DMS114 treated with DMSO at 0.1 percent for 48 hours (cell line): ENCODE results near the gene RPS6KA3.
A peak's percentile ranks its signal among the peaks of the same experiment; 100 is the strongest.
"Not testable (repeated sequence)": the region's sequence is repeated elsewhere in the genome, so short reads cannot be mapped to it uniquely, and the experiment has no call there.

ENCODE experiments used
- DNase-seq: peaks from one replicate; lab custom pipeline; 2025; ENCODE audit not compliant: unreplicated experiment; lab: John Stamatoyannopoulos, UW

RPS6KA3 gene

DNA sequence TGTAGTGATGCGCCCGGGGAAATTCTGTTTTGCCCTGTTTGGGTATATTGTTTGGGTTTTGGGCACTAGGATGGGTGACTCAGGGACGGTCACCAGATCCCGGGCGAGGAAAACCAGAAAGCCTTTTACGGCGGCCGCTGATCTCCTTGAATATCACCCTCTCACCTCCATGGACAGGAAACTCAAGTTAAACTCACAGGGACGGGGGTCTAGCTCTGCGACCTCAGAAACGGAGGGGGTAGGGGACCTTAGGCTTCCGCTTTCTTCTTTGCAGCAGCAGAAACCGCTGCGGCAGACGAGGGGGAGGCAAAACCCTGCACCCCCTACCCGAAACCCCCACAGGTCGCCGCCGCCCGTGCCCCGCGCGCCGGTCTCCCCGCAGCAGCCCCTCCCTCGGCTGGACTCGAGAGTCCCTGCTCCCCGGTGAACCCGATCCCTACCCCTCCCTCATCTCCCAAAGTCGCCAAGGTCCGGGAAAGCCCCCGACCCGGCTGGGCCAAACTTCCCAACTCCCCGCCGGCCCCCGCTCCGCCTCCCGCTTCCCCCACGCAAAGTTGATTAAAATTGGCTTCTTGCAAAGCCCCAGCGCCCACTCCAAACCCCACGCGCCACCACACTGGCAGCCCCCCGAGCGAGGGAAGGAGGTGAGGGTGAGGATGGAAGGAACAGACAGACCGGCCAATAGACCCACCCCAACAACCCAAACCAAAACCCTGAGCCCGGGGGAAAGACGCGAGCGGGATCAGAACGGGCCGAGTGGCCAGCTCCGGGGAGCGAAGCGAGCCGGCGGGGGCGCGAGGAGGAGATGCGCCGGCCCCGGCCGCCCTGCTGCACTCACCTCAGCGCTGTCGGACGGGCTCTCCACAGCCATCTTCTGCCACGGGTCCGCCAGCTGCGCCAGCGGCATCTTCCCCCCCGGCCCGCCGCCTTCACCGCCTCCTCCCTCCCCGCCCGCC lies 705 bp downstream of the RPS6KA3 start:
- no peak for DNase-seq

DNA sequence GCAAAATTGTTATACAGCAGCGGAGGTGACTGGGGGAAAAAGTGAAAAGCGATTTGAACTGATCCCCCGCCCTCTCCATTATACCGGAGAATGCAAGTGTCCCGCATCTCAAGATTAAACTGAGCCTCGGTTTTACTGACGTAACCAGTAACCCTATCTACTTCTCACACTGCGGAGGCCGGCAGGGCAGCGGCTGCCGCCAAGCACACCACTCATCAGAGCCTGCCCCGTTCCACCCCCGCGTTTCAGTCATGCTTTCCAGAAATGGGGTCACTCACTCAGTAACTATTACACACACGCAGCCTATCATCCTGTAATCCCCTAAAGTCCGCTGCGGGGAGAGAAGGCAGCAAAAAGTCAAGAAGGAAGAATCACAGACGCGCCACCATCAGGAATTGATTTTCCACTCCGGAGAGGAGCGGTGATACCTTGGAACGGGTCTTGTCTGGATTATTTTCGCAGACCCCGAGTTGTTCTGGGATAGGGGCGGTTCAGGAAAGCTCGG lies 1.4 kb downstream of the RPS6KA3 start:
- peak; percentile 16 for DNase-seq

DNA sequence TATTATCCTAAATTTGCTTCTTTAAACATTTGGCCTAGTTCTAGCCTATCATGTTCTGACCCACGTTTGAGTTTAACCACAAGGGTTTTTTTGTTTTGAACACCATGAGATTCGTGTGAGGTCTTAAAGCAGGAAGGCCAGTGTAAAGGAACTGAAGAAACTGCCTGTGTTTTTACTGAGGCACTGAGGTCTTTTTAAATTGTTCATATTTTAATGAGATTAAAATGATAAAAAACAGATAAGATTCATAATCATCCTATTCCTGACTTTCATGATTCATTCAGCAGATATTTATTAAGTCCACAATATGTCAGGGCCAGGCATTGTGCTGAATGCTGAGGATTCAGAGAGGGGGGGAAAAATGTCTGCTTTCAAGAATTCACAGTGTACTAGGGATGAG lies 3.2 kb downstream of the RPS6KA3 start:
- no peak for DNase-seq

- DNase-seq, result no peak
Measured at GRCh38 chrX:20260885-20261284, 5.8 kb downstream of the RPS6KA3 start.

DNA sequence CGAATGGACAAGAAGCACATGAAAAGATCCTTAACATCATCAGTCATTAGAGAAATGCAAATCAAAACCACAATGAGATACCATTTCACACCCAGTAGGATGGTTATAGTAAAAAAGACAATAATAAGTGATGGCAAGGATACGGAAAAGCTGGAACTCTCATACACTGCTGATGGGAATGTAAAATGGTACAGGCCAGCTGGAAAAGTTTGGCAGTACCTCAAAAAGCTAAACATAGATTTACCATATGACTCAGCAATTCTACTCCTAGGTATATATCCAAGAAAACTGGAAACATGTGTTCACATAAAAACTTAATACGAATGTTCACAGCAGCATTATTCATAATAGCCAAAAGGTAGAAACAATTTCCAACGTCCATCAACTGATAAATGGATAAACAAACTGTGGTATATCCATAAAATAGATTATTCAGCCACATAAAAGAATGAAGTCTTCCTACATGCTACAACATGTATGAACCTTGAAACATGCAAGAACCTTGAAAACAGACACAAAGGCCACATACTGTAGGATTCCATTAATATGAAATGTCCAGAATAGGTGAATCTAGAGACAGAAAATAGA lies 11.9 kb downstream of the RPS6KA3 start:
- no peak for DNase-seq

- DNase-seq, result no peak
Measured at GRCh38 chrX:20253232-20253543, 13.5 kb downstream of the RPS6KA3 start.

- DNase-seq, result no peak
Measured at GRCh38 chrX:20252381-20253231, 14.1 kb downstream of the RPS6KA3 start.

- no peak for DNase-seq
Measured at GRCh38 chrX:20251691-20252090, 15.0 kb downstream of the RPS6KA3 start.

DNA sequence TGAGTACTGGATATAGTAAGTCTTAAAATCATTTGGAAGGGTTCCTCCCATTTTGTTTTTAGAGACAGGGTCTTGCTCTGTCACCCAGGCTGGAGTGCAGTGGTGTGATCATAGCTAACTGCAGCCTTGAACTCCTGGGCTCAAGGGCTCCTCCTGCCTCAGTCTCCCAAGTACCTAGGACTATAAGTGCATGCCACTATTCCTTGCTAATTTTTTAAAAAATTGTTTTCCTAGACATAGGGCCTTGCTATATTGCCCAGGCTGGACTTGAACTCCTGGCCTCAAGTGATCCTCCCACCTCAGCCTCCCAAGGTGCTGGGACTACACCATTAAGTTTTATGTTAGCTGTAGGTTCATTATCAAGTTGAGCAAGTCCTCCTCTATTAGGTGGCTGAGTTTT lies 16.6 kb downstream of the RPS6KA3 start:
- not testable (repeated sequence) for DNase-seq

GRCh38 chrX:20248592-20249192 lies 18.0 kb downstream of the RPS6KA3 start:
- DNase-seq, result no peak

- DNase-seq, result no peak
Measured at GRCh38 chrX:20244931-20245330, 21.8 kb downstream of the RPS6KA3 start.

GRCh38 chrX:20240201-20240600 lies 26.5 kb downstream of the RPS6KA3 start:
- no peak for DNase-seq

DNA sequence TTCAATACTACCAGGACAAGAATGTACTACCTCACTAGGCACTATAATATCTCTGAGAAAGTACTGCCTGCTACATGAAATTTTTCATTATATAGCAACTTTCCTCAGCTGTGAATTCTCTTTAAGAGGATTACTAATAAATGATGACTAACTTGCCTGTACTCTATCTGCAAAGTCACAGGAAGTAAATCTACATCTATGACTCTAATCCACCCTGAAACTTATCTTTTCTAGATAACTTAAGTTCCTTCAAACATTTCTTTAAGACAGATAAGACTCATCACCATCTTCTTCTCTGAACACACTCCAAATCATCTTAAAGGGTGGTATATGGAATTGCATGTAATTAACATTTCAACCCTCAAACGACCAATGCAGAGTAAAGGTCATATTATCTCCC lies 28.8 kb downstream of the RPS6KA3 start:
- DNase-seq, result no peak

- no peak for DNase-seq
Measured at GRCh38 chrX:20235755-20236154, 31.0 kb downstream of the RPS6KA3 start.

GRCh38 chrX:20233336-20233735 lies 33.4 kb downstream of the RPS6KA3 start:
- no peak for DNase-seq

DNA sequence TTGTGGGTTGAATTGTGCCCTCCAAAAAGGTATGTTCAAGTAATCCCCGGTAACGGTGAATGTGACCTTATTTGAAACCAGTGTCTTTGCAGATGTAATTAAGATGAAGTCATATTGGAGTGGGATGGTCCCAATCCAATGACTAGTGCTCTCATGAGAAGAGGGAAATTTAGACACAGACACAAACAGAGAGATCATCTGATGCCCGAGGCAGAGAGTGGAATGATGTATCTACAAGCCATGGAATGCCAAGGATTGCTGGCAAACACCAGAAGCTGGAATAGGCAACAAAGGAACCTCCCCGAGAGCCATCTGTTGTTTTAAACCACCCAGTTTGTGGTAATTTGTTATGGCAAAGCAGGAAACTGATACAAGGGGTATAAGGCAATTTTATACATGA lies 35.1 kb downstream of the RPS6KA3 start:
- DNase-seq, result no peak

DNA sequence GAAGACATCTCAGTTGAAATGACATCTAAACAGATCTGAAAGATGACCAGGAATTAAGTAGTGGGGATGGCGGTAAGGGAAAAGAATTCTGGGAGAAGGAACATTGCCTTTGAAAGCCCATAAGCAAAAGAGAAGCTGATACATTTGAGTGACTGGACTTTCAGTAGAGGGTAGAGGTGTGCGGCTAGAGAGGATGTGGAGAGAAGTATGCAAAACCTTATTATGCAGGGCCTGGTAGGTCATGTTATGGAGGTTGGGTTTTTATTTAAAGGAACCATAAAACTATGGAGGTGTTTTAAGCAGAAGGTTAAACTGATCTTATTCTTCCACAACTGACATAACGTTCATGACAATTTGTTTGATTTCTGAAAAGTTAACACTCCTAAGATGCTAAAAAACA lies 36.3 kb downstream of the RPS6KA3 start:
- DNase-seq, result no peak

DNA sequence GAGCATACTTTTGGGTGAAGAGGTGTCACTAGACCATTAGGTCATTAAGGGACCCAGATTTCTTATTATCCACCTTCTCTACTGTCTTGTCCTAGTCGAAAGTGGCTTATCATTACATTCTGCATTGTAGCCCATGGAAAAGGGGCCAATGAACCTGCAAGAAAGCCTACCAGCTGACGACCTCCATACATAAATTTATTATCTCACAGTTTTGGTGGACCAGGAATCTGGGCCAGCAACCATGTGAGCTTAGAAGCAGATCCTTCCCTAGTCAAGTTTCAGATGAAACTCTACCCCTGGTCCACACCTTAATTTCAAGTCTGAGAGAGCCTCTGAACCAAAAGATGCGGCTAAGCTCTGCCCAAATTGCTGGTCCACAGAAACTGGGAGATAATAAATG lies 37.6 kb downstream of the RPS6KA3 start:
- no peak for DNase-seq

DNA sequence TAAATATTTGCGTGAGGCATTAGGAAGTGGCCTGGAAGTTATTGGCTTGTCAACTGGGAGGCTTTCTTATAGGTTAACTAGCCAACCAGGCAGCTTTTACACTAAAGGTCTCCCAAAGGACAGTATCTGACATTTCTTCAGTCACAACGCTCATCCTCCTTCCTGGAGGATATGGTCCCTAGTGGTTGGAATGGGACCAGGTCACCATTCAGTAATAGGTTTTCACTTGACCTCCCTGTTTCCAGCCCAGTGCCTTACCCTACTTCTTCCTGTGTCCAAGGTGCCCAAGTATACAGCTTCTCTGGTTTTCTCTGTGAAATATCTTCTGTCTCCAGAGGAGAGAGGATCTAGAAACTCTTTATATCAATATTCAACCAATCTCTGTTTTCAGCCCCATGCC lies 38.5 kb downstream of the RPS6KA3 start:
- DNase-seq, result no peak

- no peak for DNase-seq
Measured at GRCh38 chrX:20227116-20227515, 39.6 kb downstream of the RPS6KA3 start.

DNA sequence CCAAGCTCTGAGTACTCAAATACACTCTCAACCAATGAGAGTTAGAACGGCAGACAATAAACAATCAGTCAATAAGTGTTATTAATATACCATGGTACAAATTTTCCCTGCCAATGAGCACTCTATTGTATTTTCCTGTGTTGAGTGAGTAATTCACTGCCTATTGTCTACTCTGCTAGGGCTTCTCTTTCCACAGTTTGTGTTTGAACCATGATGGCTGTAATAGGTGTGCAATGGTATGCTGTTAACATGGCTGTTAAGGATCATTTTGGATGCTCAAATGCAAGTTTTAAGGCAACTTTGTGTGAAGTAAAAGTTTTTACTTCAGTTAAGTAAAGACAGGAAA lies 41.2 kb downstream of the RPS6KA3 start:
- DNase-seq, result no peak
